ENCODE measurements around the gene ADSS1.

Gene ADSS1

DNA sequence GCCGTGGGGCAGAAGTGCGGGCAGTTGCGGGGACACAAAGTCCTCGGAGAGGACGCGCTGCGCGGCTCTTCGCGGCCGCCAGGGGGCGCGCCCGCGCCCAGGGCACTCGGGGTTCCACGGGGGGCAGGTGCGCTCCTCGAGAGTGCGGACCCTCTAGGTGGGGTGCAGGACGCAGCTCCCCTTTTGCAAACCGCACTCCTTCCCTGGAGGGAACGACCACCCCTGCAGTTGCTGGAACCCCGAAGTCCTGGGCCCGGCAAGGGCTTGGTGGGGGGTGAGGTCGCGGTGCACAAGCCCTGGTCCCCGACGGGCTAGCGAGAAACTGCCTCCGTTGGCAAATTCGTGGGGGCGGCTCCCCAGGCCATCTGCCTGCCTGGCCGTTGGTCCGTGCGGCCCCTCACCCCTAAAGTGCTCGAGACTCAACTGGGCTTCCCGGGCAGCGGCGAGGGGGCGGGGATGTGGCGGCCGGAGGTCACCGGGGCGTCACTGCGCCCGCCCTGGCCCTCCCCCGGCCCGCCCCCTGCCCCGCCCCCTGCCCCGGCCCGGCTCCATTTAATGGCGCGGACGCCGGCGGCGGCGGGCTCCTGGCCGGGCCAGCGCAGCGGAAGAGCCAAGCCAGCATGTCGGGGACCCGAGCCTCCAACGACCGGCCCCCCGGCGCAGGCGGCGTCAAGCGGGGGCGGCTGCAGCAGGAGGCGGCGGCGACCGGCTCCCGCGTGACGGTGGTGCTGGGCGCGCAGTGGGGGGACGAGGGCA lies at the start of gene ADSS1:
ADSS1 (plus strand) TSS at position 579 of the 756 bp plus-strand sequence; CDS start at position 621, 42 bp downstream.
- peak; percentile 53 for DNase-seq

DNA sequence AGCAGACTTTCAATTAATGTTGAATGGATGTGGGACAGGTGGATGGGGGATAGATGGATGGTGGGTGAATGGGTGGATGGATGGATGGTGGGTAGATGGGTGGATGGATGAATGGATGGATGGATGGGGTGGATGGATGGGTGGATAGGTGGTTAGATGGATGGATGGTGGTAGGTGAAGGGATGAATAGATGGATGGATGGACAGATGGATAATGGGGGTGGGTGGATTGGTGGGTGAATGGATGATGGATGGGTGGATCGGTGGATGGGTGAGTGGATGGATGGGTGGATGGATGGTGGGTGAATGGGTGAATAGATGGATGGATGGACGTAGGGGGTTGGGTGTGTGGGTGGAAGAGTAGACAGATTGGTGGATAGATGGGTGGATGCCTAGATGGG lies 48.6 kb upstream of the ADSS1 start:
- no peak for DNase-seq

DNA sequence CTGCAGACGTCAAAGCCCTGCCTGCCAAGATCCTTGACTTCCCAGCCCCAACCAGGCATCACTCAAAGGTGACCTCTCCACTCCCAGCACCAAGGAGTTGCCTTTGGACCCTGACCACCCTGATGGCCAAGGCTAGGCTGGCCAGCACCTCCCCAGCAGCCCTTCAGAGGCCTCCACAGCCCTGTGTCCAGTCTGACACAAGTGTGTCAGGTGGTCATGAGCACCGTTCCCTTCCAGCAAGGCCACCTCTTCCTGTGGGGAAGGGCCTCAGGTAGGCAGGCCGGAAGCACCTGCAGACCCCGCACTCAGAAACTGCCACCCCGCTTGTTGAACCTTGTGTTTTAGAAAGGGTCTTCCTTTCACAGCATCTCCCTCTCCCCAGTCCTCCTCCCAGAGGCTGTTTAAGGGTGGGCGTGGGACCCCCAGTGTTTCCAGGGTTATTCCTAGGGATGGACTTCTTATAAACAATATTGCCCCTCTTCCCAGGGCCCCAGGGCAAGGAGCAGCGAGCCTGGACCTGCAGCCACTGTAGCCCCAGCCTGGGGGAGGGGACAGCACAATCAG lies 47.8 kb upstream of the ADSS1 start:
- no peak for DNase-seq

DNA sequence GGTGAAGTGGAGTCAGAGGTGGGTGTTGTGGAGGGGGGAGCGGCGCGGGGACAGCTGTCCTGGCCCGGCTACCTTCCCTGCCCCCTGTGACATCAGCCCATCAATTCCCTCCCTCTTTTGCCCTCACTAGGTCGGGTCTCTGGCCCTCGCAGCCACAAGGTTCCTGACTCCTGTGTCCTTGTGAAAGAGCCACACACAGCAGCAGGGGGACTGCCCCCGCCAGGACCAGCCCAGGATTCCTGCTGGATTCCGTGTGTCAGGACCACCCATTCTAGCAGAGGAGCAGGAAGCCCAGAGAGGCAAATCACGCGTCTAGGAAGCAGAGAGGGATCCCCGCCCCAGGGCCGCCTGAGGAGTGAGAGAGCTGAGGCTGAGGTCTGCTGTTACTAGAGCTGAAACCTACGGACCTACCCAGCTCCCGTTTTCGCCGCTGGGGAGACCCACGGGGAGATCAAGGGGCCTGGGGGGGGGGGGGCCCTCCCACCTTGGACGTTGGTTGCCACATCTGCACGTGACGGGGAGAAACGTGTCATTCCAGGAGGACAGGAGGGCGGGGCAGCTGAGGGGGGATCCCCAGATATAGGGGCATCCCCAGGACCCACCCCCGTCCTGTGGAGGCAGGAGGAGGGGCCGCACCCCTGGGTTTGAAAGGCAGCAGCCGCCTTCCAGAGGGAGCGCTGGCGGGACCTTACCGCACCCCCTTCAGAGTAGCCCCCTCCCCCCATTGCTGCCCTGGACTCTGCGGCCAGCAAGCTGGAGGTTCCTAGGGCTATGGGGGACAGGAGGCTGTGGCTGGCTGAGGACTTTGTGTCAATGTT lies 47.1 kb upstream of the ADSS1 start:
- DNase-seq: no peak

DNA sequence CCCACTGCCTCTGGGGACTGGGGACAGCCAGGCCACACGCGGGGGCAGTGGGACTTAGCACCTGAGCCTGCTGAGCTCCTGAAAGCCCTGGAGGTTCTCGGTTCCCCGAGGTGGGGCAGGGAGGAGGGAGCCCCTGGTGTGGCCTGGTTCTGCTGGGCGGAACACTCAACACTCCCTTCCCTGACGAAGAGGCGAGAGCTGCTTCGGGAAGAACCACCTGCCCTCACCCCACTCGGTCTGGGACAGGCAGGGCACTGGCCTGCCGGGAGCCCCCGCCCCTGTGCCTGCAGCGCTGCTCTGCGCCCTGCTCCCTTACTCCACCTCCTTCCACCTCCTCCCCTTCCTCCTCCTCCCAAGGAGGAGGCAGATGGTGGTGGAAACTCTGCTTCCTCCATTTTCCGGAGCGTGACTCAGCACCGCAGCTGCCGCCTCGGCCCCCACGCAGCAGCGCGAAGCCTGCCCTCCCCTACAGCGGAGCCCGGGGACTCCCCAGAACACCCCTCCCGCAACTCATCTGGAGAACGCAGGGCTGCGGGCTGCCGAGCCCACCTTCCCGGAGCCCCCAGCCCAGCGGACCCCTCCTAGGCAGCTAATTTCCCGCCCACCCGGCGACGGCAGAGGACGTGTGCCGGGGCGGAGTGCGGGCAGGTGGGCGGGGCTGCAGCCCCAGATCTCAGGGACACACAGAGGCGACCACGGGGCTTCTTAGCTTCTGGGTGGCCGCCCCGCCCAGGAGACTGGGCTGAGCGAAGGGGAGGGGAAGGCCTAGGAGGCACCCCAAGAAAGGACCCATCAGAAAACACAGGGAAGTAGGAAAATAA lies 46.3 kb upstream of the ADSS1 start:
- DNase-seq: peak; percentile 53

DNA sequence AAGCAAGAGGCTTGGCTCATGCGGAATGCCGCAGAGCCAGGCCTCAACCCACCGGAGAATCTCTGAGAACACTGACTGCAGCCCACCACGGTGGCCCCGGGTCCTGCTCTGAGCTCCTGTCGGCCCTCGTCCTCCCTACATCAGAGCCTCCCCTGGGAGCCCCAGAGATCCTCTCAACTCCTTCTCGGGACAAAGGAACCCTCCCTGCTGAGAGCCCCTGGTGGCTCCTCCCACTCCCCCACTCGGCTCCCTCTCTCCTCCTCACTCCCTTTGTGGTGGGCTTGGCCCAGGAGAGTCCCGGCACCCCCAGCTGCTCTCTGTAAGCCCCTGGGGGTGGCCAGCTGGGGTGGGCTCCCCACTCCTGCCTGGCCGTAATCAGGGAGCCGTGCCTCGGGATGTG lies 45.7 kb upstream of the ADSS1 start:
- no peak for DNase-seq

DNA sequence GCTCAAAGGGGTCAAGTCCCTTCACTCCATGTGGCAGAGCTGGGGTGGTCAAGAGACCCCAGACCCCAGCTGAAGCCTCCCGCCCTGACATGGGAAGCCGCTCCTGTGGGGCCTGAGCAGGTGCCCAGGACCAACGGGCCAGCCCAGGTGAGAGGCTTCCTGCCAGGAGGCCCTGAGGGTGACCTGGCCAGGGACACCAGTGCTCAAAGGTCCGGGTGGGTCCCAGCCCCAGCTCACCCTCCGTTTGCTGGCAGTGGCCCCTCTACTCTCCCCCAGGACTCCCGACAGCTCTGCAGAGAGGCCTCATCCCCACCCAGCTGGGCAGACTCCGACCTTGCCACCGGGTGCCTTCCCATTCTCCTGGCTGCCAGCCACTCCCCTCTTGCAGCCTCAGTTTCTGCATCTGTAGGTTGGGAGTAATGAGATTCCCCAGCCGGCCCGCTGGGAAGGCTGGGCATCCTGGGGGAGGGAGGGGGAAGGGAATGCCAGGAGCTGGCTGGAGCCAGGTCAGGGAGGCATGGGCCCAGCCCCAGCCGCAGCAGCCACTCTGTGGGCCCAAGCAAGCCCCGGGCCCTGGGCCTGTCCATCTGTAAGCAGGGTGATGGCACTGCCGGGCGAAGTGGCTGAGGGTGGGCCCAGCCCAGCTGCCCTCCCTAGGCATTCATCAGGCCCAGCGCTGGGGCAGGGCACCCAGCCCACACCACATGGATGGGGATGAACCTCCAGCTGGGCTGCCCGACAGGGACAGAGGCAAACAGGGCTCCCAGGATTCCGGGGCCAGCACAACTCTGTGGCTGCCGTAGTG lies 44.9 kb upstream of the ADSS1 start:
- no peak for DNase-seq

DNA sequence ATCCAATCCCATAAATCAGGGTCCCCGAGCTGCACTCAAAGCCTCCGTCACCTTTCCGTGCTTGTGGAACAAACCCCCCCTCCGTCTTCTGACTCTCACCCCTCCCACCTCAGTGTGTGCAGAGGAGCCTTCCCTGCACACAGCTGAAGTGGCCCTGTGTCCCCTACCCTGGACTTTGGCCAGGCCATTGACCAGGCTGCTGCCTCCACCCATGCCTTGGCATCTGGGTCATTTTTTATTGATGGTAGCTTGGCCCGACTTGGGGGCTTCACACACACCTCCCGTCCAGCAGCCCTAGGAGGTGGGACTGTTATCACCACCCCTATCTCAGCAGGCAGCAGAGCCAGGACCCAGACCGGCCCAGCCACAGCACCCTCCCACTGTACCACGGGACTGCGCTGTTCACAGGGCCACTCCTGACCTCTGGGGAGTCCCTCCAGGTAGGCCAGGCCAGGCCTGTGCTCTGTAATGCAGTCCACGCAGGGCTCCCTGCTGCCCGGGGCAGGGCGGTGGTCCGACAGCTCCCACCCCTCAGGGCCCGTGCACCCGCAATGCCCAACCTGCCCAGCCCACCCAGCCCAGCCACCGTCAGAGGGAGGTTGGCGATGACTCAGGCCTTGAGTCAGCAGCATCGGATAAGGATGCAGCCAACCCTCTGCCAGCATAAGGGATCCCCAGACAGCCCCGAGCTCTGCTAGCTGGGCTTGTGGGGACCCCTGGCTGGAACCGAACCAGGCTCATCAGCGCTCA lies 43.8 kb upstream of the ADSS1 start:
- no peak for DNase-seq

DNA sequence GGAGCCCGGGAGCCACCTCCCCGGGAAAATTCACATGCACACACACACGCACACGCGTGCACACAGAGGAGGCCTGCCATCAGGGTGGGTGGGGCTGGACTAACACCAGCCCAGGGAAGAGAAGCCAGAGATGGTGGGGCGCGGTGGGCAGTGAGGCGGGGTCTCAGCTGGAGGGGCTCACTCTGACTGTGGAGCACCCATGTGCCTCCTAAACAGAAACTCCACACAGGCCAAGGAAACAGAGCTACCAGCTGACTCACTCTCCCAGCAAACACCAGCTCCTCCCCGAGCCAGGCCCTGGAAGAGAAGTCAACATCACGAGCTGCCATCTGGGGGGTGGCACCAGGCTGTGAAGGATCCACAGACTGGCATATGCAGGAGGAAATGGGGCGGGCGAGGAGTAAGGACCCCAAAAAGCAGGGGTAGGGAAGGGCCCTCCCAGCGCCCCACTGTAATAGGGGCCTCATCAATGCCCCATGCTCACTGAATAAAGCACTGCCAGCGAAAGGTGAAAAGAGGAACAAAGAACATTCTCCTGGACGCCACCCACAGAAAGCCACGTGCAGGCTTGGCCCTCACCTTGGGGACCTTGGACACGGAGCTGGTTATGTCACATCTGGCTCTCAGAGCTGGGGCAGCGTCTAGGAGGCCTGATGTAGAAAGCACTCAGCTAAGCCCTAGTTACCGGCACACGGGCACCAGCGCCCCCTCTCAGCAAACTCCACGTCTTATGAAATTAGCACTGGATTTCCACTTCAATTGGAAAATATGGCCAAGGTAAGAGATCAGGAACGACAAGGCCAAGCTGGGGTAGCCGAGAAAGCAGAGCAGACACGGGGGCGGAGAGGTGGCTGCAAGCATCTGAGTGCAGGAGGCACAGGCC lies 43.0 kb upstream of the ADSS1 start:
- no peak for DNase-seq

DNA sequence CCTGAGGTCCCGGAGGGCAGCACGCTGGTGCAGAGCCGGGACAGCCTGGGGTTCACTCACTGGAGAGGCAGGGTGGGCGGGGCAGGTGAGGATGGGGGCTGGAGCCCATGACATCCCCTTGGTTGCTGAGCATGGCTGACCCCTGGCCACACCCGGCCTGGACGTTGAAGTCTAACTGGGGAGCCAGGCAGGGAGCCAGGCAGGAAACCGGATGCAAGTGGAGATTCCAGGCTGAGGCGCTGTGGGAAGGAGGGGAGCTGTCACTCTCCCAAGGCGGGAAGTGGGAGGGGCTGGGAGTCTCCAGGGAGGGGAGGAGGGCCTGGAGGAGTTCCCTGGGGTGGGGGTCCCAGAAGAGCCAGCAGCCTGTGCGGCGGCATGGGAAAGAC lies 42.3 kb upstream of the ADSS1 start:
- no peak for DNase-seq

DNA sequence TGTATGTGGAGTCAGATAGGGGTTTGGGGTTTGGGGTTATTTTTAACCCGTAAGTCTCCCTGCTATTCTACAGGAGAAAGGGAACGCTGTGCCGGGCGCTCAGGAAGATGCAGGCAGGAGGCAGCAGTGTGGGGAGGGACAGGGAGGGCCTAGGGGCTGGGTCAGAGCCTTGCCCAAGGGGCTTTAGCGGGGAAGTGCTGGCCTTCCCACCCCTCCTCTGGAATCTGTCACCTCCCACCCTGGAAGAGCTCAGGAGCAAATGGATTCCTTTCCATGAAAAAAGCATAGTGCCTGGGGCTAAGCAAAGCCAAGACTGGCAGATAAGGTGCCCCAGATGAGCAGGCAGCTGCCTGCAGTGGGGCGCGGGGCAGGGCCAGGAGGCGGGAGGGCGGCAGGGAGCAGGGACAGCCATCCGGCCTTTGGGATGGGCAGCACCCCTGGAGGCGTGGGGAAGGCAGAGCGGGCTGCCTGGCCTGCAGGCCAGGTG lies 41.9 kb upstream of the ADSS1 start:
- no peak for DNase-seq

DNA sequence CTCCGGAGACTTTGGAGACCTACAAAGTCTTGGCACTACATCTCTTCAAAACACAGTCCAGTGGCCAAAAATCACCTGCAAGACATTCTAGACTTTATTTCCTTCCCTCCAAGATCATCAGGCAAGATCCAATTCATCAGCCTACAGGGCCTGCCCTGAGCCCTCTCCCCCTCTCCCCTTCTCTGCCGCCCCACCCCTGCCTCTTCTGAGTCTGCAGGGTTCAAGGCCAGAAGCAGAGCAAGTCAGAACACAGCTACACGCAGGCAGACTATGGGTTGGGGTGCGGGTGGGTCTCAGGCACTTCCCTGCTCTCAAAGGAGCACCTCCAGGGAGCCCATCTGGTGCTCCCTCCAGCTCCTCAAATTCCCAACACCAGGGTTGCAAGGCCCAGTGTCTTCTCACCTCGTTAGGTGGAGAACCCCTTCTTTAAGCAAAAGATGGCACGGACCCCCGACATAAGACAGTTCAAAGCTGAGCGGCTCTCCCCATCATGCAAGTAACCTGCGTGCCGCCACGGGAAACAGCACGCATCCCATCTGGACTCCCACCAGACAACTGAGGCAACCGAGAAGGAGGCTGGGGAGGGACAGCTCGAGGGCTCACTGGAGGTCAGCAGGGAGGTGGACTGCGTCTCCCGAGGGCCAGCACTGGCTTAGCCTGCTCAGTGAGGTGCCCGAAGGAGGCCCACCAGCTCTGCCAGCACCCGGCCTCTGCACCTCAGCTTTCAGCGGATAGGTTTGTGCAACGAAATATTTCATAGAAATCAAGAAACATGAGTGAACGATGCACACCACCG lies 40.2 kb upstream of the ADSS1 start:
- DNase-seq: no peak

DNA sequence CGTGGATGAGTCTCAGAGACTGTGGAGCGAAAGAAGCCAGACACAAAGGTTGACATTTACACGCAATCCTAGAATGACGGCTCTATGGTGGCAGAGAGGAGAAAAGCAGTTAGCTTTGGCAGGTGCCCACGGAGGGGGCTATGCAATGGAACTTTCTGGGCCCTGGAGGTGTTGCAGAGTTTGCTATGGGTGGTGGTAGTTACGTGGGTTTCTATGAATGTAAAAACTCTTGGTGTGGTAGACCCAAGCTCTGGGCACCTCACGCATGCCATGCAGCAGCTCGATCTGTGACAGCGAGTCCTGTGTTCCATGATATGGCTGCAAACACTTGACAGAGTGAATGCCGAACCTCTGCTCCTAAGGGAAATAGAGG lies 39.6 kb upstream of the ADSS1 start:
- DNase-seq: no peak

DNA sequence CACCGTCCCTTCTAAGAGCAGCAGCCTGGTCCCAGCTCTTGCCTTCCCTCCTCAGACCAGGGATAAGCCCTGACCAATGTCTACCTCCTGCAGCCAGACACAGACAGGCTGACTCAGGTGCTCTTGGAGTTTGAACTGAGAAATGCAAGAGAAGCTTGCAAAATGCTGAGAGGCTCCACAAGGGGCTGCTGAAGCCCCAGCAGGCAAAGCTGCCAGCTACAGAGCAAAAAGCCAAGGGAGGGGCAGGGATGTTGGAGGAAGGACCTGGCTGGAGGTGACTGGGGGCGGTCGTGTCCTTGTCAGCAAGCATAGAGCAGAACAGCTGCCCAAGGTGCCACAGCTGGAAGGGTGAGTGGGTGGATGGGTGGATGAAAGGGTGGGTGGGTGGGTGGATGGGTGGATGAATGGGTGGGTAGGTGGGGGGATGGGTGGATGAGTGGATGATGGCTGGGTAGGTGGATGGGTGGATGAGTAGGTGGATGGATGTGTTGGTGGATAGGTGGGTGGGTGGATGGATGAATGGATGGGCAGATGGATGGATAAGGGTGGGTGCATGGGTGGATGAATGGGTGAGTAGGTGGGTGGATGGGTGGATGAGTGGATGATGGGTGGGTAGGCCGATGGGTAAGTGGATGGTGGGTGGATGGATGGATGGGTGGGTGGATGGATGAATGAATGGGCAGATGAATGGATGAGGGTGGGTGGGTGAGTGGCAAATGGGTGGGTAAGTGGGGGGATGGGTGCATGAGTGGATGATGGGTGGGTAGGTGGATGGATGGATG lies 38.6 kb upstream of the ADSS1 start:
- no peak for DNase-seq

DNA sequence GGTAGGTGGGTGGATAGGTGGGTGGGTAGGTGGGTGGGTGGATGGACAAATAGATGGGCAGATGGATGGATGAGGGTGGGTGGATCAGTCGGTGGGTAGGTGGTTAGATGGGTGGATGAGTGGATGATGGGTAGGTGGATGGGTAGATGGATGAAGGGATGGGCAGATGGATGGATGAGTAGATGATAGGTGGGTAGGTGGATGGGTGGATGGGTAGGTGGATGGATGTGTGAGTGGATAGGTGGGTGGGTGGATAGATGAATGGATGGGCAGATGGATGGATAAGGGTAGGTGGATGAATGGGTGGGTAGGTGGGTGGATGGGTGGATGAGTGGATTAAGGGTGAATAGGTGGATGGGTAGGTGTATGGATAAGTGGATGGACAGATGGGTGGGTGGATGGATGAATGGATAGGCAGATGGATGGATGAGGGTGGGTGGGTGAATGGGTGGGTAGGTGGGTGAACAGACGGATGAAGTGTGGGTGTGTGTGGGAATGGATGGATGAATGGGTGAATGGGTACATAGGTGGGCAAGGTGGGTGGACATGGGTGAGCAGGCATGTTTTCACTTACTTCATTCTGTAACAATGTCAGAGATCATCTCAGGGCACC lies 37.9 kb upstream of the ADSS1 start:
- no peak for DNase-seq

DNA sequence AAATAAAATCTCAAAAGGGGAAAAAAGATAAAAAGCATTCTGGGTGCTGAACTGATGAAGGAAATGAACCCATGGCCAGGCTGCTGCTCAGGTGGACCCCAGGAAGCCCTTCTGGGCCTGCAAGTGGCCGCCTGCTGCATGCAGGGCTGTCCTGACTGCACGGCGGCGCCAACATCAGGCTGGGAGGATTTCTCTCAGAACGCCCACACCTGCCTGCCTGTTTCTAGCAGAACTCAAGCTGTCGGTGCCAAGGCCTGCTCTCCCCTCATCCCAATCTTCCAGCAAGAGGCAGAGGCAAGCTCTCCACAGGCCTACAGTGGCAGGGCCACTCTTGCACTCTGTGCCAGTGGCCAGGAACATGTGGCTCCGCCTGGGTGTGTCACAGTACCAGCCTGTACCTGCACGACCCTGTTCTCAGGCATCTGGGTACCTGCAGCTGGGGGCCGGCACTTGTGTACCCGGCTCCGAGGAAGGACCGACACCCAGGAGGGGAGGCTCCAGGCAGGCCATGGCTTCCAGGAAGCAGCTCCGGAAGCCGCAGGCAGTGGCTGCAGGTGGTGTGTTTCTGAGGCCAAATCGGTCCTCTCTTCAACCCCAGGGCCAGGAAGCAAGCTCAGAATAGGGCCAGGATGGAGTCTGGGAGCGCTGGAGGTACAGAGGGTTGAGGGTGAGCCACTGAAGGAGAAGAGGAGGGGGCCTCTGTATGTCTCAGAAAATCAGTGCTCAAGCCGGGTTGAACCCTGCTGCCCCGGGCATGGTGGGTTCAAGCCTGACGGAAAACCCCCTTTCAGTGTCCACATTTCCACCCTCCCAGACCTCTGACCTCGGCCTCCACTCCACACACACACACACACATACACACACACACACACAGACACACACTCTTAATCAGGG lies 37.2 kb upstream of the ADSS1 start:
- DNase-seq: no peak
